ENCODE data around the gene CEP89. TPM values are rescaled to one million over a fixed set of nuclear protein-coding genes. Genes with fewer than 3 reads are reported as not detected.
"Not testable (repeated sequence)": the region's sequence is repeated elsewhere in the genome, so short reads cannot be mapped to it uniquely, and the experiment has no call there.

CEP89 gene
- total RNA-seq, 4 donors from 2014 or later: 18.5 to 24.7 (median 19.4) TPM

DNA sequence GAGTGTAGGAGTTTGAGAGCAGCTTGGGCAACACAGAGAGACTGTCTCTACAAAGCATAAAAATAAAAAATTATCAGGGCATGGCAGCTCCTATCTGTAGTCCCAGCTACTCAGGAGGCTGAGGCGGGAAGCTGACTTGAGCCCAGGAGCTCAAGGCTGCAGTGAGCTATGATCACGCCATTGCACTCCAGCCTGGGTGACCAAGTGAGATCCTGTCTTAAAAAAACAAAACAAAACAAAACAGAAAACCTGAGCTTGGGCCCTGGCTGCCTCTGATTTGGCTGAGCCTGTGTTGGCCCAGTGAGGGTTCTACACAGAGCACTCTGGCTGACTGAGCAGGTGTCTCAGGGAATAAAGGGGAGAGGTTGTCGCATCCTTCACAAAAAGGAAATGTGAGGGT, 110.2 kb downstream of the CEP89 start:
- H3K27me3 ChIP-seq: no peaks in the 10 kb centered on the region
- no peaks in the 10 kb centered on the region for H3K9me3 ChIP-seq
- H3K4me3 ChIP-seq (replicated peaks in 1 of 3): no peak overlapping the region
- no peaks in the 10 kb centered on the region for H3K36me3 ChIP-seq
- H3K27ac ChIP-seq: peak overlapping the region in 1 of 3 donors; percentile 30
- DNase-seq: peak; percentile 68 to 79
- TF ChIP-seq POLR2A (IDR thresholded peaks at IDR 0.05): no peak
- TF ChIP-seq, protein P1, sequence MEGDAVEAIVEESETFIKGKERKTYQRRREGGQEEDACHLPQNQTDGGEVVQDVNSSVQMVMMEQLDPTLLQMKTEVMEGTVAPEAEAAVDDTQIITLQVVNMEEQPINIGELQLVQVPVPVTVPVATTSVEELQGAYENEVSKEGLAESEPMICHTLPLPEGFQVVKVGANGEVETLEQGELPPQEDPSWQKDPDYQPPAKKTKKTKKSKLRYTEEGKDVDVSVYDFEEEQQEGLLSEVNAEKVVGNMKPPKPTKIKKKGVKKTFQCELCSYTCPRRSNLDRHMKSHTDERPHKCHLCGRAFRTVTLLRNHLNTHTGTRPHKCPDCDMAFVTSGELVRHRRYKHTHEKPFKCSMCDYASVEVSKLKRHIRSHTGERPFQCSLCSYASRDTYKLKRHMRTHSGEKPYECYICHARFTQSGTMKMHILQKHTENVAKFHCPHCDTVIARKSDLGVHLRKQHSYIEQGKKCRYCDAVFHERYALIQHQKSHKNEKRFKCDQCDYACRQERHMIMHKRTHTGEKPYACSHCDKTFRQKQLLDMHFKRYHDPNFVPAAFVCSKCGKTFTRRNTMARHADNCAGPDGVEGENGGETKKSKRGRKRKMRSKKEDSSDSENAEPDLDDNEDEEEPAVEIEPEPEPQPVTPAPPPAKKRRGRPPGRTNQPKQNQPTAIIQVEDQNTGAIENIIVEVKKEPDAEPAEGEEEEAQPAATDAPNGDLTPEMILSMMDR (IDR thresholded peaks at IDR 0.05): no peak
- intact Hi-C loops (cut with DNase I): no loop called here
- WGBS, 2 donors: 52 to 69% methylated on average over 3 of the region's 3 CpGs
- H3K4me1 ChIP-seq: peaks cover 0 to 4% of the 10 kb centered on the region in 2 donors

DNA sequence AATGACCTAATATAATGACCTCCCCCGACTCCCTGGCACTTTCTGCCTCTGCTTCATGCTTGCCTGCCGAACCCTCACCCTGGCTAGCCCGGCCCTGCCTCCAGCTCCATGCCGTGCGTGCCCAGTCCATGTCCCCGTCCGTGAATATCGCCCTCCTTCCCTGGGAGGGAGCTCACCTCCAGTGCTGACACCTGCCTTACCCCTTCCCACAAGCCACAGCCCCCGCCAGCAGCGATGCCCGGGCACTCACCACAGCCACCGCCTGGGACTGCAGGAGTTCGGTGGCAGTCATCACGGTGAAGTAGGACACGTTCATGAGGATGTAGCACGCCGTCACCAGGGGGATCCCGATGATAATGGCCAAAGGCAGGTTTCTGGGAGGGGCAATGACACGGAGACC, 112.2 kb downstream of the CEP89 start:
- Histone ChIP-seq H3K36me3 (no peaks in the 10 kb centered on the region), H3K9me3 (no peaks in the 10 kb centered on the region), H3K4me1 (peaks cover 0 to 4% of the 10 kb centered on the region in 2 donors), H3K27me3 (no peaks in the 10 kb centered on the region), H3K4me3 (replicated peaks in 1 of 3) (no peak overlapping the region), H3K27ac (no peak overlapping the region)
- WGBS, 2 donors: 94 to 96% methylated on average over 19 of the region's 19 CpGs
- DNase-seq: no peak
- no peak for TF ChIP-seq POLR2A (IDR thresholded peaks at IDR 0.05)
- TF ChIP-seq, protein P1 (IDR thresholded peaks at IDR 0.05): no peak
- intact Hi-C loops (cut with DNase I): no loop called here

DNA sequence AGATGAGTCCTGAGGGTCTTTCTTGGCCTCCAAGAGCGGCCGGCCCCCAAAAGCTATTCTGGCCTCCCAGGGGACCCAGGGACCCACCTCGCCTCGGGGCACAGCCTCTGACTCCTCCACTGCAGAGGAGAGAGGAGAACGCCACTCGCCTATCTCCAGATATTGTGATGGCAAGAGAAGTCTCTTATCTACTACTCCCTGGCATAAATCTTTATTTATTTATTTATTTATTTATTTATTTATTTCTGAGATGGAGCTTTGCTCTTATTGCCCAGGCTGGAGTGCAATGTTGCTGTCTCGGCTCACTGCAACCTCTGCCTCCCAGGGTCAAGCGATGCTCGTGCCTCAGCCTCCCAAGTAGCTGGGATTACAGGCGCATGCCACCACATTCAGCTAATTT, 113.2 kb downstream of the CEP89 start:
- intact Hi-C loops (cut with DNase I): no loop called here
- Histone ChIP-seq H3K27me3 (no peaks in the 10 kb centered on the region), H3K4me1 (peaks cover 0 to 4% of the 10 kb centered on the region in 2 donors), H3K27ac (no peak overlapping the region), H3K36me3 (no peaks in the 10 kb centered on the region), H3K9me3 (no peaks in the 10 kb centered on the region), H3K4me3 (replicated peaks in 1 of 3) (no peak overlapping the region)
- 93 to 94% methylated on average over 10 of the region's 10 CpGs for WGBS, 2 donors
- no peak for TF ChIP-seq POLR2A (IDR thresholded peaks at IDR 0.05)
- TF ChIP-seq, protein P1 (IDR thresholded peaks at IDR 0.05): no peak
- DNase-seq: no peak

DNA sequence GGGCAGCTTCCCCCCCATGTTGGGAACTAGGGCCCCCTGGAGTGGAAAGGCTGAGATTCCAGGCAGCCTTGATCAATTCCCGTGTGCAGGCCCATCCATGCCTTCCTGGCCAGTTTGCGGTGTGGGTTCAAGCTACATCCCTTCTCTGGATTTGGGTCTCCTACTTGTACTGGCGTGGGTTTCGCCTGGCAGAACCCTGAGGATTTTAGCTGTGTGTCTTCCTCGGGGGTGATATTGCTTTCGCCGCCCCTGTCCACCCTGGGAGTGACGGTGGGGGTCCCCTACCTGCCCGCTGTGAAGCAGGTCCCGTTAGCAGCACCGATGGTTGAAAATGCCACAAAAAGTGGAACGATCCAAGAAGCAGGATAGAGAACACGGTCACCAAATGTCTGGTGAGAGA, 113.6 kb downstream of the CEP89 start:
- no peak overlapping the region for H3K27ac ChIP-seq
- intact Hi-C loops (cut with DNase I): no loop called here
- 94 to 96% methylated on average over 12 to 13 of the region's 13 CpGs for WGBS, 2 donors
- no peaks in the 10 kb centered on the region for H3K9me3 ChIP-seq
- TF ChIP-seq, protein P1 (IDR thresholded peaks at IDR 0.05): no peak
- no peak for TF ChIP-seq POLR2A (IDR thresholded peaks at IDR 0.05)
- no peak for DNase-seq
- H3K36me3 ChIP-seq: no peaks in the 10 kb centered on the region
- peaks cover 0 to 4% of the 10 kb centered on the region in 2 donors for H3K4me1 ChIP-seq
- H3K27me3 ChIP-seq: no peaks in the 10 kb centered on the region
- no peak overlapping the region for H3K4me3 ChIP-seq (replicated peaks in 1 of 3)

DNA sequence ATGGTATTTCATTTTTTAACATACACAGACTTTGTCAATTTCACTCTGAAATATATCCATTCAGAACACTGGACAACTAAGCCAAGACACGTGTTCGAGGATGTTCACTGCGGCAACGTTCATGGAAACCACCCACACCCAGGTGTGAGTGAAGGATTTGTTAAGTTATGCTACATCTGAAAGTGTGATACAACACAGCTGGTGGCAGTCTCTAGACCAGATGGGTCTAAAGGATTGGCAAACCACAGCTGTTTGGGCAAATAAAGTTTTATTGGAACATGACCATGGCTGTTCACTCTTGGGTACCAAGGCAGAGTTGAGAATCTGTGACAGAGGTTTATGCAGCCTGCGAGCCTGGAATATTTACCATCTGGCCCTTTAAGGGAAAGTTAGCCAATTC, 114.2 kb downstream of the CEP89 start:
- Histone ChIP-seq H3K4me1 (peaks cover 0 to 4% of the 10 kb centered on the region in 2 donors), H3K27me3 (no peaks in the 10 kb centered on the region), H3K9me3 (no peaks in the 10 kb centered on the region), H3K36me3 (no peaks in the 10 kb centered on the region), H3K27ac (no peak overlapping the region), H3K4me3 (replicated peaks in 1 of 3) (no peak overlapping the region)
- DNase-seq: no peak
- 91 to 93% methylated on average over 5 of the region's 5 CpGs for WGBS, 2 donors
- TF ChIP-seq POLR2A (IDR thresholded peaks at IDR 0.05): no peak
- TF ChIP-seq, protein P1 (IDR thresholded peaks at IDR 0.05): no peak
- intact Hi-C loops (cut with DNase I): no loop called here

DNA sequence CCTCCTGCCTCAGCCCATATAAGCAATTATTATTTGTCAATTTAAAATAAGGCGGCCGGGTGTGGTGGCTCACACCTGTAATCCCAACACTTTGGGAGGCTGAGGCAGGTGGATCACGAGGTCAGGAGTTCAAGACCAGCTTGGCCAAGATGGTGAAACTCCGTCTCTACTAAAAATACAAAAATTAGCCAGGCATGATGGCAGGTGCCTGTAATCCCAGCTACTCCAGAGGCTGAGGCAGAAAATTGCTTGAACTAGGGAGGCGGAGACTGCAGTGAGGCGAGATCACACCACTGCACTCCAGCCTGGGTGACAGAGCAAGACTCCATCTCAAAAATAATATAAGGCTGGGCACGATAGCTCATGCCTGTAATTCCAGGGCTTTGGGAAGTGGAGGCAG, 114.9 kb downstream of the CEP89 start:
- DNase-seq: not testable (repeated sequence)

More for the DNA sequence above, 114.9 kb downstream of the CEP89 start:
- H3K27ac ChIP-seq; H3K36me3 ChIP-seq; H3K9me3 ChIP-seq; H3K4me3 ChIP-seq (replicated peaks in 1 of 3); H3K4me1 ChIP-seq; intact Hi-C loops (cut with DNase I); H3K27me3 ChIP-seq: not testable (repeated sequence)
- WGBS, 2 donors: 94% methylated on average over 7 of the region's 7 CpGs
